Measurements from ENCODE around the gene METTL9. TPM values are rescaled to one million over a fixed set of nuclear protein-coding genes. Genes with fewer than 3 reads are reported as not detected.

METTL9 gene
- total and polyA plus RNA-seq, 2 donors (not counting 1 experiment from before 2014, with no cell fraction given): 124 to 163 TPM

DNA sequence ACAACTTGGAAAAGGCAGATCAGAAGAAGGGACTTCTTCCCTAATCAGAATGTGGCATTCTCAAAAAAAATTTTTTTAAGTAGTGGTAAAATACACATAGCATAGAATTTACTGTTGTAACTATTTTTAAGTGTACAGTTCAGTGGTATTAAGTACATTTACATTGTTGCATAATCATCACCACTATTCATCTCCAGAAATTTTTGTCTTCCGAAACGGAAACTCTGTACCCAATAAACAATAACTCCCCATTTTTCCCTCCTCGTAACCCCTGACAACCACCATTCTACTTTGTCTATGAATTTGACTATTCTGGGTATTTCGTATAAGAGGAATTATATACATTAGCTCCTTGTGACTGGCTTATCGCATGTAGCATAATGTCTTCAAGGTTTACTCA lies 18.9 kb downstream of the METTL9 start:
- no peak for DNase-seq (ENCODE audit: low read depth in 2 of 2)
- Histone ChIP-seq H3K36me3 (ENCODE audit: control insufficient read depth, insufficient read depth, low read length) (no peaks in the 10 kb centered on the region), H3K27me3 (ENCODE audit: control insufficient read depth, insufficient read depth, low read length) (no peaks in the 10 kb centered on the region), H3K9ac (ENCODE audit: insufficient read depth, low read length) (no peak overlapping the region), H3K9me3 (ENCODE audit: control insufficient read depth, insufficient read depth, low read depth, low read length) (no peaks in the 10 kb centered on the region), H3K4me2 (ENCODE audit: extremely low read depth, insufficient read depth, low read length) (no peak overlapping the region), H3K4me1 (ENCODE audit: control insufficient read depth, extremely low read depth, insufficient read depth, low read length) (no peaks in the 10 kb centered on the region), H3K4me3 (replicated peaks in 1 of 4; ENCODE audit: control extremely low read depth in 1 of 4, insufficient read depth in 1 of 4, low read depth in 3 of 4, low read length in 4 of 4) (no peak overlapping the region), H3K27ac (ENCODE audit: insufficient read depth, low read length) (no peak overlapping the region), H2AFZ (ENCODE audit: low read length) (no peak overlapping the region), H3K79me2 (ENCODE audit: control insufficient read depth, insufficient read depth, low read length) (peaks cover 28% of the 10 kb centered on the region), H4K20me1 (ENCODE audit: control insufficient read depth, extremely low read depth, insufficient read depth, low read length) (no peaks in the 10 kb centered on the region)
- no peak for TF ChIP-seq EZH2 (IDR thresholded peaks at IDR 0.05; ENCODE audit: low read length, missing control alignments)
- TF ChIP-seq CTCF (conservative IDR thresholded peaks at IDR 0.05 in 1 of 2, IDR thresholded peaks at IDR 0.05 in 1 of 2; ENCODE audit: low read depth in 1 of 2, low read length in 2 of 2): no peak

DNA sequence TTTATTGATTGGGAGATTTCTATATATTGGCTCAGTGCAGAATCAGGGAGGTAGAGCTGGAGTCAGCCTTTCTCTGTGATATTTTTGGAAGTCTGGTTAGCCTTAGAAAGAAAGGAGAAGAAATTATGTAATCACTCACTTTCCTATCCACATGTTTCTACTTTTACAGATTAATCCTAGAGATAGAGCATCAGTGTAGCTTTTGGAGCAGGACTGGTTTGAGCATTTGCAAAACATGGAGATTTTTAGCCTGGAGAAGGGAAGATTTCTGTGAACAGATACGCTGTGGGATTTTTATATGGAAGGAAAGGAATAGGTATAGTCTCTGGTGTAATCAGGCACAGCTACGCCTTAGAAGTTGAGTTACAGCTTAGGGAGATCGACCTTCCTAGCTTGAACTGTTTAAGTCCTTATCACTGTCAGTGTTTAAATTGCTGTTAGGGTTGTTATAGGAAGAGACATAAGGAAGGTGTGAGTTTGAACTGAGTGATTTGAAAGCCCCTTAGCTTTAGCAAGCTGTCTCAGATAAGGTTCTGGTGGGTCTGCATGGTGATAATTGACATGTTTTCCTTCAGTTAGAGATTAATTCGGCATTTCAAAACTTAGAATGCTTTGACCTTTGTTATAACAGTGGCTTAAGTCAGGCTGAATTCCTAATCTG lies 20.5 kb downstream of the METTL9 start:
- Histone ChIP-seq H2AFZ (ENCODE audit: low read length) (no peak overlapping the region), H3K27ac (ENCODE audit: insufficient read depth, low read length) (no peak overlapping the region), H3K79me2 (ENCODE audit: control insufficient read depth, insufficient read depth, low read length) (peaks cover 13% of the 10 kb centered on the region), H3K36me3 (ENCODE audit: control insufficient read depth, insufficient read depth, low read length) (peaks cover 1% of the 10 kb centered on the region), H4K20me1 (ENCODE audit: control insufficient read depth, extremely low read depth, insufficient read depth, low read length) (no peaks in the 10 kb centered on the region), H3K4me2 (ENCODE audit: extremely low read depth, insufficient read depth, low read length) (no peak overlapping the region), H3K4me3 (replicated peaks in 1 of 4; ENCODE audit: control extremely low read depth in 1 of 4, insufficient read depth in 1 of 4, low read depth in 3 of 4, low read length in 4 of 4) (no peak overlapping the region), H3K9me3 (ENCODE audit: control insufficient read depth, insufficient read depth, low read depth, low read length) (no peaks in the 10 kb centered on the region), H3K27me3 (ENCODE audit: control insufficient read depth, insufficient read depth, low read length) (no peaks in the 10 kb centered on the region), H3K9ac (ENCODE audit: insufficient read depth, low read length) (no peak overlapping the region), H3K4me1 (ENCODE audit: control insufficient read depth, extremely low read depth, insufficient read depth, low read length) (no peaks in the 10 kb centered on the region)
- no peak for DNase-seq (ENCODE audit: low read depth in 2 of 2)
- TF ChIP-seq CTCF (conservative IDR thresholded peaks at IDR 0.05 in 1 of 2, IDR thresholded peaks at IDR 0.05 in 1 of 2; ENCODE audit: low read depth in 1 of 2, low read length in 2 of 2): no peak
- no peak for TF ChIP-seq EZH2 (IDR thresholded peaks at IDR 0.05; ENCODE audit: low read length, missing control alignments)

- Histone ChIP-seq H4K20me1 (ENCODE audit: control insufficient read depth, extremely low read depth, insufficient read depth, low read length) (no peaks in the 10 kb centered on the region), H3K9ac (ENCODE audit: insufficient read depth, low read length) (no peak overlapping the region), H3K9me3 (ENCODE audit: control insufficient read depth, insufficient read depth, low read depth, low read length) (no peaks in the 10 kb centered on the region), H3K4me3 (replicated peaks in 1 of 4; ENCODE audit: control extremely low read depth in 1 of 4, insufficient read depth in 1 of 4, low read depth in 3 of 4, low read length in 4 of 4) (no peak overlapping the region), H3K4me1 (ENCODE audit: control insufficient read depth, extremely low read depth, insufficient read depth, low read length) (no peaks in the 10 kb centered on the region), H2AFZ (ENCODE audit: low read length) (no peak overlapping the region), H3K27me3 (ENCODE audit: control insufficient read depth, insufficient read depth, low read length) (no peaks in the 10 kb centered on the region), H3K36me3 (ENCODE audit: control insufficient read depth, insufficient read depth, low read length) (peaks cover 5% of the 10 kb centered on the region), H3K79me2 (ENCODE audit: control insufficient read depth, insufficient read depth, low read length) (peaks cover 6% of the 10 kb centered on the region), H3K27ac (ENCODE audit: insufficient read depth, low read length) (no peak overlapping the region), H3K4me2 (ENCODE audit: extremely low read depth, insufficient read depth, low read length) (no peak overlapping the region)
- no peak for DNase-seq (ENCODE audit: low read depth in 2 of 2)
- TF ChIP-seq EZH2 (IDR thresholded peaks at IDR 0.05; ENCODE audit: low read length, missing control alignments) (no peak), CTCF (conservative IDR thresholded peaks at IDR 0.05 in 1 of 2, IDR thresholded peaks at IDR 0.05 in 1 of 2; ENCODE audit: low read depth in 1 of 2, low read length in 2 of 2) (no peak)
Observed at GRCh38 chr16:21620592-21620991, 21.2 kb downstream of the METTL9 start.

Measured in fibroblast of lung (primary cell).